Measurements from ENCODE around the gene SP6.
A peak's percentile ranks its signal among the peaks of the same experiment; 100 is the strongest.

The SP6 gene

DNA sequence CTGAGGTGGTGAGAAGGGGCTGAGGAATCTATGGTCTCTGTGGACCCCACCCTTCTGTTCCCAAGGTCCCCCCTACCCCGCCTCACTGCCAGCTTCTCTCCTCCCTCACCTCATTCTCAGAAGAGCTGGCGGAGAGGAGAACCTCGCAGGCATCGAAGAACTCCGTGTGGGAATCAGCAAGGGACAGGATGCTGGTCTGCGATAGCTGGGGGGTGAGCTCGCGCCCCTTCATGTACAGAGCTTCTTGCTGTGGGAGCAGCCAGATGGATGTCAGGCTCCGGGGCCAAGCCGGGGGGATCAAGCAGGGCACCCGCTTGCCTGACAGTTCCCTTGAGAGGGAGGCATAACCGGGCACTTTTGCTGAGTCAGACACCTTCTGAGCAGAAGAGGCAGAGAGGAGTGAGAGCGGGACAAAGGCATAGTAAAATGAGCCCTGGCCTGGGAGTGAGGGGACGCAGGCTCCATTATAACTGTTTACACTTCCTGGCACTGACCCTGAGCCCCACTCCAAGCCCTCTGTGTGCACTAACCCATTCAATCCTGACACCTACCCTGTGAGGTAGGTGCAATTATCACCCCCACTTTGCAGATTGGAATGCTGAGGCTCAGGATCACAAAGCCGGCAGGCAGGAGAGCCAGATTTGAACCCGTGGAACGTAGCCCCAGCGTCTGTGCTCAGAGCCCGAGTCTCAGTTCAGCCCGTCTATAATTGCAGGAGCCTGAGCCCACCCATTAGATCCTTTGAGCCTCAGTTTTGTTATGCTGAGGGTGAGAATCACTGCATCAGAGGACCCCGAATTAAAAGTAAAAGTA, 35.7 kb downstream of the SP6 start:
- no peak overlapping the region for H3K27ac ChIP-seq
- no peak for DNase-seq (ENCODE audit: low read depth, low spot score)

DNA sequence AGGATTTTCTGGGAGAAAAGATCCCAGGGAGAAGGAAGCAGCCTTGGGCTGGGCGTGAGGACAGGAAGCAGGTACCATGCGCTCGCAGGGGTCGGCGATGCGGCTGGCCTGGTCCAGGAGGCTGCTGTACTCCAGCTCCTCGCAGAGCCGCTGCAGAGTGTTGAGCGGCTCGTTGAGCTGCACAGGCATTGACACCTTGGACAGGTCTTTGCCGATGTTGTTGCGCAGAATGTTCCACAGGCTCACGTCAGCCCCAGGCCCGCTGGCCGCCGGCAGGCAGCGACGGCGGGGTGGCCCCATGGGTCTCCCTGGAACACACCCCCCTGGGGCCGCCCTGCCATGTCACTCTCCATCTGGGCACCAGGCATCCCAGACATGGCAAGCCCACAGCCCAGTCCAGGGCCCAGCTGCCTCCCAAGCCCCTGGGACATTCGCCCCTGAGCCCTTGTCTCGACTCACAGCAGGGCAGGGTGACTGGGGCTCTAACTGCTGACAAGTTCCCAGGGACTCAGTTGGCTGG, 37.4 kb downstream of the SP6 start:
- DNase-seq (ENCODE audit: low read depth, low spot score): no peak
- H3K27ac ChIP-seq: no peak overlapping the region

- no peak overlapping the region for H3K27ac ChIP-seq
Observed at GRCh38 chr17:47813077-47813476, 37.9 kb downstream of the SP6 start.

DNA sequence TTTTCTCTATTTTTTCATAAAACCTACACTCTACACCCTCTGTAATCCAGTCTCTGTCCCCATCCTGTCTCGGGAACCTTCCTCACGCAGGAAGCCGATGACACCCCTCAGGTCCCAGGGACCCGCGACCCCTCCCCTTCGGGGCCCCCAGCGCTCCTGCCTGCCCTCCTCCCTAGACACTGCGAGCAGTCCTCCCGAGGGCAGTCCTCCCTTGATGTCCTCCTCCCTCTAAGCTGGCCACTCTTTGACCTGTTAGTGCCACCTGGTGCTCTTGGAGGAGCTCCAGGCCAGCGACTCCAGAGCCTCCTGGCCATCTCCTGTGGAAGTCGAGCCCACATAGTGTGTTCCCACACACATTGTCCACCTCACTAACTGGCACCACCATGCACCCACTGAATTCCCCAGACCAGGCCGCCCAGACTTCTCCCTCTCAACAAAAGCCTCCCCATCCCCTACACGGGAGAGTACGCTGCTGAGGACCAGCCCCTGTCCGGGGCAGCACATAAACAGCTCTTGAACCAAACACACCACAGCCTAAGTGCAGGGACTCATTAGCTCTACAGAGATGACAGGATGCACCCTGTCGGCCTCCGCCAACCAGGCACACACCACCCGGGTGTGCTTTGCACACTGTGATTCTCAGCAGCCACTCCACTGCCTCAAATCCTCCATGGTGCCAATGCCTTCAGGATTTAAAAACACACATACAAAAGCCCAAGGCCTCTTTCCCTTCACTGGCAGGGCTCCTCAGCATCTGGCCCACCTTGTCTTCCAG, 38.6 kb downstream of the SP6 start:
- H3K27ac ChIP-seq: no peak overlapping the region
- no peak for DNase-seq (ENCODE audit: low read depth, low spot score)

More at GRCh38 chr17:47813077-47813476, 37.9 kb downstream of the SP6 start:
- DNase-seq (ENCODE audit: low read depth, low spot score): no peak

GRCh38 chr17:47811709-47812108, 39.3 kb downstream of the SP6 start:
- DNase-seq (ENCODE audit: low read depth, low spot score): no peak
- H3K27ac ChIP-seq: no peak overlapping the region

DNA sequence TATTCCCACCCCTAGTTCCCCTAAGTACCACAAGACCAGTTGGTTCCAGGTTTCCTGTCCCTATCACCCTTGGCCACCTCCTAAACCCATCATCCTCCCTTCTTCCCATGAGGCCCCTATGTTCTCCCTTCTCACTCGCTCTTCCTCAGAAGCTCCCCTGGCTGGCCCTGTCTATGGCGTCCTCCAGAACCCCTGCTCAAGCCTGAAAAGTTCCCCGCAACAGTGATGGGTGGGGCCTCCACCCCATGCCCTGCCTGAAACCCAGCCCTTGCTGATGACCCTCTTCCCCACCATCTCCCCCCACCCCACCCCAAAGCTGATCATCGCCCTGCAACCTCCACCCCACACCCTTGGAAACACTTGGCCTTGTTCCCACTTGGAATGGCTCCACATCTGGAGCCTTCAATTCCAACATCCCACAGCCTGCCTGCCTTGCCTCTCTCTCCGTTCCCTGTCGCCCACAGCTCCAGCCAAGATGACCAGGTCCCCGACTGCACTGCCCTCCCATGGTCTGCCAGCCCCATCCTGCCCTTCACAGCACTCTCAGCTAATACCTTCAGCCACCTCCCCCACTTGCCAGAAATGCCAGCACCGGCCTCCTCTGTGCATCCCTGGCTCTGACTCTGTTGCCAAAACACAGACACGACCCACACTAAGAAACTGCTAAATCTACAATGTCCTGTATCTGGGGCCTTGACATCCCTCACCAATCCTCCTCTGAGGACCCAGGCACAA, 39.9 kb downstream of the SP6 start:
- no peak for DNase-seq (ENCODE audit: low read depth, low spot score)
- H3K27ac ChIP-seq: peak overlapping the region; percentile 54

DNA sequence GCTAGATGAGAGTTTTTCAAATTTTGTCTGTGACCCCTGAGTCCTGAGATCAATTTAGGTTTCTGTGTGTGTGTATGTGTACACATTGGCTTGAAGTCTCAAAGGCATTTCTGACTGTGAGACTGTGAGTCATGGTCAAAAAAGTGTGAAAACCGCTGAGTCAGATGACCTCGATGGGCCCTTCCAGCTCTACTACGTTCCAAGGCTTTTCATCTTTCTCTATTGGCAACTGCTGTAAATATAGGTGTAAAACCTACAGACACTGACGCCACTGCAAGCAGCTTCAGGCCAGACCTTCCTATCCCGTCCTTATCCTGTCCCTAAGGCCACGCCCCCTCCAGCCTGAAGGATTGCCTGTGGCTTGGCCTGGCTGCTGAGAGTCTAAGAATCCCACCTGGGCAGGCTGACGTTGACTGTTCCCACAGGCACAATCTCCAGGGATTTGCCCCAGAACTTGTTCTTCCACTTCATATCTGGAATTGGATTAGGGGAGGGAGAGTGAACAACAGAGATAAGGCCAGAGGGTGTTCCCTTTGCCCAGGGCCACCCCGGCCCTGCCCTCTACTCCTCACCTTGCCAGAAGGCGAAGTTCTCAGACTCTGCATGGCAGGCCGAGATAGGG, 40.7 kb downstream of the SP6 start:
- H3K27ac ChIP-seq: peak overlapping the region; percentile 54
- DNase-seq (ENCODE audit: low read depth, low spot score): peak; percentile 83

DNA sequence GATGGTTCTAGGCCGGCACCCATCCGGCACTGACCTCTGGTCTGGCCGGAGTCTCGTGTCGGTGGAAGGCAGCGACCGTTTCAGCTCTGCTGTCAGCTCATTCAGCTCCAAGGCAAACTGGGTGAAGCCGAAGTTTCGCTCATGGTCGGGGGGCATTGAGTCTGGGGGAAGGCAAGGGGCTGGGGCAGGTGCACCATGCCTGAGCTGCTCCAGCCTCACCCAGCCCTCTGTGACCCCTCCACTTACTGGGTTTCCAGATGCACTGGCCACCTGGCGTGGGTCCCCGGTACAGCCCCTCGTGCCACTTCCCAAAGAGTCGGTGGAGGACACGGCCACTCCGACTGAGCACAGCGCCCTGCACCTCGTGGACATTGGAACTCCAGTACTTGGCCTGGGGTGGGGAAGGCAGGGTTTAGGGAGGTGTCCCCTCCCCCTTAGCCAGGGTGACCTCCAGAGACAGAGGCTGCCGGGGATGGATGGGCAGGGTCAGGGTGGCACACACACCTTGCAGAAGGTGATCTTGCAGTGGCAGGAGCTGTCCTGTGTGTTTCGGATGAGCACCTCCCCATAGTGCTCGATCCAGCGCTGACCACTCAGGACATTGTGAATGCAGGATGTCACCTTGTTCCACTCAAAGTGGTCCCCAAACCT, 42.0 kb downstream of the SP6 start:
- H3K27ac ChIP-seq: no peak overlapping the region
- no peak for DNase-seq (ENCODE audit: low read depth, low spot score)

DNA sequence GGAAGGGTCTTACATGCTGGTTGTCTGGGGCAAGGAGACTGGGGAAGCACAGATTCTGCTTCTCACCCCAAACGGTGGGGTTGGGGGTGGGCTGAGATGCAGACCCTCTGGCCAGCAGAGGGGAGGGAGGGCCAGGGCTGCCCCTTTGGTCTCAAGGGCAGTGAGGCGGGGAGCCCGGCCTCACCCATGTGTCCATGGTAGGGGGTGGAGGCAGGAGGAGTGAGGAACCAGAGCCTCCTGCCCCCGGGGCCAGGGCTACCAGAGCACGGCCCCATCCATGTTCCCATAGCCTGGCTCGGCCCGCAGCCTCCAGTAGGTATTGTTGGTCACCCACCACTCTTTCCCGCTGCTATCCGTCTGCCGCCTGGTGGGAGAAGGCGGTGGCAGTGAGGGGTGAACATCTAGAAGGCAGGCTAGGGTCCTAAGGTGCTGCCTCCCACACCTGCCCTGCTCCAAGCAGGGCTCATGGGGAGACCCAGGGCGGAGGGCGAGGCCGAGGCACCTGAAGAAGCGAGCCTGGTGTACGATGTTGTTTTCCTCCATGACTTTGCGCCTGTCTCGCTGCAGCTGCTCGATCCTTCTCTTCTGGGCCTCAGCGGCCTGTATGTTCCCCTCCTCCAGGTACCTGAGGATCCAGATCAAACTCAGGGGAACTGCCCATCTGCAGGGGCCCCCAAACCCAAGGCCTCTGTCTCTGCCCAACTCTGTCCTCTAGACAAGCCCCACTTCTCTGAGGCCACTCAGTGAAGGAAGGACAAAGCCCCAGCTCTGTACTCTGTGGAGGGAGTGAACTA, 42.7 kb downstream of the SP6 start:
- DNase-seq (ENCODE audit: low read depth, low spot score): no peak
- H3K27ac ChIP-seq: no peak overlapping the region

DNA sequence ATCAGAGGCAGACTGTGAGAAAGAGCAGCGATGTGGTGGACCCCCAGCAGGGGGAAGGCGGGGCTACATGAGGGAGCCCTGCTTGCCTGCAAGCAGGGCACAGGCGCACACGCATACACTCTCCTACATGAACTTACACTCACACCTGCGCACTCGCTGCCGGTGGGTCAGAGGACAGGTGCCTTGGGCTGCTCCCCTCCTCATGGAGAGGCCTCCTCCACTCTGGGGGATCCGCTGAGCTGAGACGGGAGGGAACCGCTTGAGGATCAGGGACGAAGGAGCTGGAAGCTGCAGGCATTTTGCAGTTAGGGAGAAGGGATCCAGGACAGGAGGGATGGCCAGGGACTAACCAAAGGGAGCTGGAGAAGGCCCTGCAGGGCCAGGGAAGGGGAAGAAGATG, 43.5 kb downstream of the SP6 start:
- H3K27ac ChIP-seq: no peak overlapping the region
- no peak for DNase-seq (ENCODE audit: low read depth, low spot score)

GRCh38 chr17:47806913-47807255, 44.1 kb downstream of the SP6 start:
- H3K27ac ChIP-seq: no peak overlapping the region
- no peak for DNase-seq (ENCODE audit: low read depth, low spot score)

- no peak for DNase-seq (ENCODE audit: low read depth, low spot score)
Observed at GRCh38 chr17:47806026-47806912, 44.7 kb downstream of the SP6 start.

GRCh38 chr17:47804461-47804860, 46.5 kb downstream of the SP6 start:
- H3K27ac ChIP-seq: no peak overlapping the region
- no peak for DNase-seq (ENCODE audit: low read depth, low spot score)

More at GRCh38 chr17:47806026-47806912, 44.7 kb downstream of the SP6 start:
- no peak overlapping the region for H3K27ac ChIP-seq

GRCh38 chr17:47803751-47804150, 47.2 kb downstream of the SP6 start:
- no peak overlapping the region for H3K27ac ChIP-seq
- no peak for DNase-seq (ENCODE audit: low read depth, low spot score)

- DNase-seq (ENCODE audit: low read depth, low spot score): no peak
Observed at GRCh38 chr17:47803201-47803600, 47.8 kb downstream of the SP6 start.

DNA sequence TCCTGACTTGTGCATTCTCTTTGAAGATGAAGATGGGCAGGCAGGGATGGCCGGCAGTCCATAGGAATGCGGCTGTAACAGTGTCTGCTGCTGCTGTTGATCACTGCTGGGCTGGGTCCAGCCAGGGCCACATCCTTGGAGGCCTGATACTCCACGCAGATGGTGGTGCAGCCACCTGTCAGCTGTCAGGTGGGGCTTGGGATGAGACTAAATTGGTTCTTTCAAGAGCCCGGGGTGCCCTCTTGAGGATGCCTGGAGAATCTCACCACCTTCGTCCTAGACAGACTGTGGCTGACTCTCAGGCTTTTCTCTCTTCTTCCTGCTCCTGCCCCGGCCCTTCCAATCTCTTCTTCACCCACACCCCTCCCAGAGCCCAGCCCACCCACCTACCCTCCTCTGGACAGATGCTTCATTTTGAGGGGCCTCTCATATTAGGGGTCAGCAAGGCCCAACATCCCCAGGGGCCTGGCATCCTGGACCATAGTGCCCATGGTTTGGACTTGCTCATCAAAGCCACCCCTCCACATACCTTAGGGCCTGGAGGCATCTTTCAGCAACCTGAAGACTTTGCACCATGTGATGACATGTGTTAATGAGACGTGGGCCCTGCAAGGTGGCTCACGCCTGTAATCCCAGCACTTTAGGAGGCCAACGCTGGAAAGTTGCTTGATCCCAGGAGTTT, 48.5 kb downstream of the SP6 start:
- no peak for DNase-seq (ENCODE audit: low read depth, low spot score)
- H3K27ac ChIP-seq: no peak overlapping the region

More at GRCh38 chr17:47803201-47803600, 47.8 kb downstream of the SP6 start:
- H3K27ac ChIP-seq: no peak overlapping the region

GRCh38 chr17:47801906-47802305, 49.1 kb downstream of the SP6 start:
- no peak overlapping the region for H3K27ac ChIP-seq
- DNase-seq (ENCODE audit: low read depth, low spot score): no peak
